OCI-LY7 (cell line): ENCODE measurements around the gene G0S2.

Experiments
- EZH2phosphoT487 ChIP-seq: fragments of 200-600 bp; sonication (generic); IDR thresholded peaks from 2 replicates; pipeline ENCODE4 v1.6.1; 2018; ENCODE audit warnings: low read depth, borderline replicate concordance, mild to moderate bottlenecking, mixed run types, antibody characterized with exemption, low read length, moderate library complexity, mixed read lengths
- TF ChIP-seq, protein P1 (sequence below): fragments of 200-600 bp; sonication (generic); conservative IDR thresholded peaks from 2 replicates; pipeline ENCODE4 v1.5.1; 2014; ENCODE audit warnings: mild to moderate bottlenecking, antibody characterized with exemption, low read length, moderate library complexity, mixed read lengths

DNA sequence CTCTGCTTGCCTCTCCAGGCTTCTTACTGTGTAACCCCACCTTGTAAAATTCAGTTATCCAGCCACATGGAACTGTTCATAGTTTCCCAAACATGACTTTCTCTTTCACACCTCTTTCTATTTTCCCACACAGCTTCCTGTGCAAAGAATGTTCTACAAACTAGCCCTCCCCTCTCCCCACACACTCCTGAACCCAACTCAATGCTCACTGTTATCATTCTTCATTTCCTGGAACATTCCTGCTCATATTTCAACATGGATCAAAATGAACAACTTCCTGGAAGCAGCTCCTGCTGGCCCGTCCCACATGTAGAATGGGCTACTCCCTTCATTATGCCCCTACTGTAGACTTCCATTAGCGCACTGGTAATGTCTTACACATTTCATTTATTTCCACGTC, 21.9 kb downstream of the G0S2 start:
- TF ChIP-seq, protein P1, sequence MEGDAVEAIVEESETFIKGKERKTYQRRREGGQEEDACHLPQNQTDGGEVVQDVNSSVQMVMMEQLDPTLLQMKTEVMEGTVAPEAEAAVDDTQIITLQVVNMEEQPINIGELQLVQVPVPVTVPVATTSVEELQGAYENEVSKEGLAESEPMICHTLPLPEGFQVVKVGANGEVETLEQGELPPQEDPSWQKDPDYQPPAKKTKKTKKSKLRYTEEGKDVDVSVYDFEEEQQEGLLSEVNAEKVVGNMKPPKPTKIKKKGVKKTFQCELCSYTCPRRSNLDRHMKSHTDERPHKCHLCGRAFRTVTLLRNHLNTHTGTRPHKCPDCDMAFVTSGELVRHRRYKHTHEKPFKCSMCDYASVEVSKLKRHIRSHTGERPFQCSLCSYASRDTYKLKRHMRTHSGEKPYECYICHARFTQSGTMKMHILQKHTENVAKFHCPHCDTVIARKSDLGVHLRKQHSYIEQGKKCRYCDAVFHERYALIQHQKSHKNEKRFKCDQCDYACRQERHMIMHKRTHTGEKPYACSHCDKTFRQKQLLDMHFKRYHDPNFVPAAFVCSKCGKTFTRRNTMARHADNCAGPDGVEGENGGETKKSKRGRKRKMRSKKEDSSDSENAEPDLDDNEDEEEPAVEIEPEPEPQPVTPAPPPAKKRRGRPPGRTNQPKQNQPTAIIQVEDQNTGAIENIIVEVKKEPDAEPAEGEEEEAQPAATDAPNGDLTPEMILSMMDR = no peak
- no peak for TF ChIP-seq EZH2phosphoT487
